ENCODE measurements around the gene ERBB4.

GRCh38 chr2:211673133-211673905 lies 865.3 kb downstream of the ERBB4 start:
- TF ChIP-seq POLR2A (IDR thresholded peaks at IDR 0.05) (no peak), CTCF (IDR thresholded peaks at IDR 0.05) (no peak)

All from Peyer's patch (tissue), 4 donors.